GM19043 (cell line): ENCODE results near the gene DSCAML1.

Source experiments
- ATAC-seq: cut with Tn5 transposase; IDR thresholded peaks from one replicate; pipeline ENCODE4 v1.9.1; 2021; ENCODE audit warnings: low read depth; ENCODE audit not compliant: unreplicated experiment

Gene DSCAML1

DNA sequence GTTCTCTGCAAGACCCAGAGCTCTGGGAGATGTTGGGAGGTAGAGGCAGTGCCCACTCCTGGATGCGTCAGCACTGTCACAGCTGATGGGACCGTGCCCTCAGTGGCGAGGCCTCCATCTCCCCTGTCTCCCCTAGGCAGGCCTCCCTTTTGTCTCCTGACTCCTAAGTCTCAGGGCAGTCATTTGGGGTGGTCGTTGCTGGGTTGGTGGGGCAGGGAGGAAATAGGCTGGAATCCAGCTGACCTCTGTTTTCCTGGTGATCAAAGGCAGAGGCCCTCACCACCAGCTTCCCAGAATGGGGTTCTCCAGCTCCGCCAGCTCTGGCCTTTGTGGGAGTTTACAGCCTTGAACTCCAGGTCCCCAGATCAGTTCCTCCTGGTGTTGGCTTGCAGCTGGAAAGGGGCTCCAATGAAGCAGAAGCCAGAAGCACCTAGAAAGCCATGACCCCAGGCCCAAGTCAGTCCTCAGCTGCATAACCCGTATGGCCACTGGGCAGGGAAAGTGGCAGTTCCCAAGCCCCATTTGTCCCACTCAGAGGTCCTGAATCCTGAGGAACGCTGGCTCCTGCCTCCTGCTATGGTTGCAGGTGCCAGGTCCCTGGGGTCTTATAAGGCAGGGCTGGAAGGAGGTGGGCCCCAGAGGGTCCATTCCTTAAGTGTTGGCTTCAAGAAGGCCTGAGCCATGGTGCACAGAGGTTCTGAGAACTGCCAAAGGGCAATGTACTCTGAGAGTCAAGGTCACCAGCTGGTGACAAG lies 34.8 kb upstream of the DSCAML1 start:
- ATAC-seq, result no peak

GRCh38 chr11:117830674-117831351 lies 33.8 kb upstream of the DSCAML1 start:
- ATAC-seq, result no peak

DNA sequence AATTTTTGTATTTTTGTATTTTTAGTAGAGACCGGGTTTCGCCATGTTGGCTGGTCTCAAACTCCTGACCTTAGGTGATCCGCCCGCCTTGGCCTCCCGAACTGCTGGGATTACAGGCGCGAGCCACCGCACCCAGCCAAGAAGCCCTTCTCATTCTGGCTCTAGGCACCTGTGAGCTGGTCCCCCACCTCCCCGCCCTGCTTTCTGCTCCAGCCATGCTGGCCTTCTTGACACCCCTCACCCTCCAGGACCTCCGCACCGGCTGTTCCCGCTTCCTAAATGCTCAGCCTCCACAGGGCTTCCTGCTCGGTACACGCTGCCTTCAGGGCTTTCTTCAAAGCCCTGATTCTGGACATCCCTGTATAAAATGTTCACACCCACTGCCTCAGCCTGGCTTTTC lies 33.1 kb upstream of the DSCAML1 start:
- no peak for ATAC-seq

- no peak for ATAC-seq
Measured at GRCh38 chr11:117829369-117829725, 32.3 kb upstream of the DSCAML1 start.

DNA sequence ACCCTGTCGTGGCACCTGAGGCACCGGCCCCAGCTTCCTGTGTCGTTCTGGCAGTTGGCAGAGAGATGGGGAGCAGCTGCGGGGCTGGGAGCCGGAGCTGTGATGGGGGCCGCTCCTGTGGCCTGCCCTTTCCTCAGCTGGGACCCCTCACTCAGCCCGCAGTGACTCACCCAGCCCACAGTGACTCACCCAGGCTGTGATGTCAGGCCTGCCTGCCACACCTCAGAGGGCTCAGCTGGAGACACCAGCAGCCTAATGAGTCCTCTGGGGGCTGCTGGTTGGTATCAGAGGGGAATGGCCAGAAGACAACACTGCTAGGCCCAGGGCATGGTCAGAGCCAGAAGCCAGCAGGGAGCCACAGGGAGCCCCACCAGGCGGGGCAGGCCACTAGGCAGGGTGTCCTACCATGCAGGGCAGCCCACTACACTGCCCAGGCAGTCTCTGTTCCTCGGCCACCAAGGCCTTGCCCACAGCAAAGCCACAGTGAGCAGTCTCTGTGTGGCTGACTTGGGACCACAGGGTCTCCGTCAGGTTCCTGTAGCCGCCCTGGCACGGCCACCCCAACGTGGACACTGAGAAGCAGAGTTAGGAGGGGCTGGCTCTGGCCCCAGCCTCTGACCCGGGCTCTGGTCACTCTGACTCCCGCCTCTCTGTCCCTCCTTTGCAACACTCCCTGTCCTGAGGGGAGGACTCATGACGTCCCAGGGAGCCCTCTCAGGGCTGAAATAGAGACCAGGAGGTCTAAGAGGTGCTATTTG lies 31.8 kb upstream of the DSCAML1 start:
- ATAC-seq, result peak; percentile 67

DNA sequence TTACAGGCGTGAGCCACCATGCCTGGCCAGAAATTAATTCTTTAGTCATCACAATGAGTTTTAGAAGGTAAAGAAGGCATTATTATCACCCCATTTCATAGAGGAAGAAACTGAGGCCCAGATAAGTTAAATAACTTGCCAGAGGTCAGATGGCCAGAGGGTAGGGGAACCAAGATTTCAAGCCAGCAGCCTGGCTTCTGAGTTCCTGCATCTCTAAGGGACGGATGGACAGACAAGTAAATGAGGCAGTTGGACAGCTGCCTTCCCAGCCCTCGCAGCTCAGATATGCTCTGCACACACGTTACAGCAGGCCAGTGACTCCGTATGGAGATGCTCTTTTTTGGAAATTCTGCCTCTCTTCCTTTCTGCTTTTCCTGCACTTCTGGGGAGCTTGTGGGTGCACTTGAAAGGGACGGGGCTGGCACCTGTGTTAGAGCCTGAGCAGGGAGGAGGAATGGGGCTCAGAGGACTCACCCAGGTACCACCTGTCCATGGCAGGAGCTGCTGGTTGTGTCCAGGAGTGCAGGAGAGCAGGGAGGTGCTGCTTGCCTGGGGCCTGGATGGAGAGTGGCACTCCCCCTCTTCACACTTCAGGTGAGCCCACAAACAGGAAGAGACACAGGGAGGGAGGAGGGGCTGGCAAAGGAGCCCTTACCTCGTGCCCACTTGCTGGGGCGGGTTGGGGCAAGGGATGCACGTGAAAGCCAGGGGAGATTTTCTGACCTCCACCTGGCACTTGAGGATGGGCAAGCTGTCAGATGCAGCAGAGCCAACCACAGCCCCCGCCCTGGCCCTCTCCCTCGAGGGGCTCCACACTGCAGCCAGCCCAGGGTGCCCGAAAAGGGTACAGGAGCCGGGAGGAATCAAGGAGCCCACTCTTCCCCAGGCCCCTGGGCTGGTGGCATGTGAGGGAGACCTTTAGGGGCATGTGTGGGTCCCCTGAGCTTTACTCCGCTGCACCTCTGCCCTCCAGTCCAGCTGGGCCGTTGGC lies 30.8 kb upstream of the DSCAML1 start:
- no peak for ATAC-seq

GRCh38 chr11:117826832-117827231 lies 29.8 kb upstream of the DSCAML1 start:
- ATAC-seq, result no peak

- no peak for ATAC-seq
Measured at GRCh38 chr11:117826190-117826570, 29.2 kb upstream of the DSCAML1 start.

DNA sequence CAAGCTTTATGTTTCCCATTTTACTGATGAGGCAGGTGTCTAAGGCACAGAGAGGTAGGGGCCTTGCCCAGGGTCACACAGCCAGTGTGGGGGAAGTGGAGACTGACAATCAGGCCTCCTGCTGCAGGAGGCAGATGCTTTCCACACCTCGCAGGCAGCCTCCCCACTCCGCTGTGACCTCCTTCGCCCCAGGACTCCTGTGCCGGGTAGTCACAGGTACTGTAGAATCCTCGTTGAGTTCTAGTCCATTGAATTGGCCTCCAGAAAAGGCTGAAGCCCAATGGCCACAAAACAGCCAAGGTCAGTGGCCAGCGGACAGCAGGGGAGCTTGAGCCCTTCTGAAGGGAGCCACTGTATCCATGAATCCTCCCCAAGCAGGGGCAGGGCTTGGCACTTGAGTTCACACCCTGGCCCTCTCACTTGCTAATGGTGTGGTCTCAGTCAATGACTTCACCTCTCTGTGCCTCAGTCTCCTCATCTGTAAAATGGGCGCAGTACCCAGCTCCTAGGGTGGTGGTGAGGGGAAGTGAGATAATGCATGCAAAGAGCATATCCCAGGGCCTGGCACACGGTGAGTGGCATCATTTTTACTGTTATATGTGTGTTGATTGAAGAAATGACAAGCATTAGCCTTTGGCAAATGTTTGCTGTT lies 28.6 kb upstream of the DSCAML1 start:
- ATAC-seq, result no peak

GRCh38 chr11:117824571-117825537 lies 27.8 kb upstream of the DSCAML1 start, which contains the start of gene FXYD2:
TSS of gene FXYD2 (minus strand) at chr11:117824744. CDS start at chr11:117824678, 66 bp downstream.
- no peak for ATAC-seq

- no peak for ATAC-seq
Measured at GRCh38 chr11:117823946-117824420, 27.0 kb upstream of the DSCAML1 start.

DNA sequence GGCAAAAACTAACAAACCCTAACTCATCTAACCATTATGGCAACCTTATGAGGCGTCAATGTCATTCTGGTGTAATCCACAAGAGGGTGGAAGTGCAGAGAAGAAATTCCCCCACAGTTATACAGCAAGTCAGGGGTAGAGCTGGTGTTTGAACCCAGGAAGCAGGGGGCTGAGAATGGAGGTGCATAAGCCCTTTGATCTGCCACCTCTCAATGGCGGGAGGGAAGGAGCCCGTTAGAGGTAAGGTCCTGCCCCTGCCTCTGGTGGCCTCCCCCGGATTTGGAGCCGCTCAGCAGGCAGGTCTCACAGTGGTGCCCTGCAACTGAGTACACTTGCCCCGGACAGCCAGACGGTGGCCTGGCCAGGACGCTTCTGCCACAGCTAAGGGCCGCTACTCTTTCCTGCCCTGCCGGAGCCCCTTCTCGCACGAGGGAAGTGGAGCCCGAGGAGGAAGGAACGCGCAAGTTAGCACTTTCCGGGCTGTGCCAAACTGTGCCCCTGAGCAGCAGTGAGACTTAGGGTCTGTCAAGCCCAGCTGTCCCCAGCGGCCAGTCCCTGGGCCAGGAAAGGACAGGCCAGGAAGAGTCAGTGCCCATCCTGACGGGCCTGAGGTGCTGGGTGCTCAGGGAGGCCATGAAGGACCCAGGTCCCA lies 26.4 kb upstream of the DSCAML1 start:
- ATAC-seq, result no peak

GRCh38 chr11:117822074-117823033 lies 25.3 kb upstream of the DSCAML1 start:
- no peak for ATAC-seq

GRCh38 chr11:117821431-117821830 lies 24.4 kb upstream of the DSCAML1 start:
- ATAC-seq, result no peak

DNA sequence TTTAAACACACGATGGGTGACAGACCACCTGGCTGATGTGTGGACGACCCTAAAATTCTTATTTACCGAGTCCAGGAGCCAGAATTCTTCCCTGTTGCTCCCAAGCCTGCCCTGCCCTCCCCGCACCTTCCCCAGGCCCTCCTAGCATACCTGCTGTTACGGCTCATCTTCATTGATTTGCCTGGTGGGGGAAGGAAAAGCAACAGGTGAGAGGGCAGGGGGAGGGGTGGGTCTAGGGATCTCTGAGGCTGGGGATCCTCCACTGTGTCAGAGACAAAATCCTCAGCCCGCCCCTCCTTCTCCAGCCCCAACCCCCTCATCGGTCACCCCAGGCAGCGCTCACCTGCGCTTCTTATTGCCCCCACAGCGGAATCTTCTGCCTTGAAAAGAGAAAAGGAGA lies 23.5 kb upstream of the DSCAML1 start:
- no peak for ATAC-seq

- no peak for ATAC-seq
Measured at GRCh38 chr11:117820071-117820470, 23.1 kb upstream of the DSCAML1 start.
